GM12878 (cell line): ENCODE data around the gene CSRNP2. TPM values are rescaled to one million over a fixed set of nuclear protein-coding genes. Genes with fewer than 3 reads are reported as not detected.

Experiments
- ATF7 ChIP-seq: fragments of 450-650 bp; IDR thresholded peaks from 2 replicates; pipeline ENCODE4 v1.6.1; 2016; ENCODE audit warnings: low read depth, mild to moderate bottlenecking
- BCL11A ChIP-seq: IDR thresholded peaks from 2 replicates; pipeline ENCODE4 v1.6.1; 2011; ENCODE audit warnings: low read depth, low read length
- BRCA1 ChIP-seq: IDR thresholded peaks from 2 replicates; pipeline ENCODE4 v1.6.1; 2011; ENCODE audit warnings: low read depth, low read length, improper control_type of control experiment
- CBX5 ChIP-seq: sonication (generic); IDR thresholded peaks from 2 replicates; pipeline ENCODE4 v1.6.1; 2016; ENCODE audit warnings: low read depth, moderate library complexity, mild to moderate bottlenecking, inconsistent platforms
- CREM ChIP-seq: IDR thresholded peaks from 2 replicates; pipeline ENCODE4 v1.6.1; 2014; ENCODE audit warnings: antibody characterized with exemption, low read depth
- EGR1 ChIP-seq, 2 experiments: IDR thresholded peaks; 1 replicate in 1 of 2; 2 replicates in 1 of 2; pipeline ENCODE4 v1.6.1; 2011 to 2012; ENCODE audit warnings: low read depth in 2 of 2, low read length in 2 of 2, borderline replicate concordance in 1 of 2, mild to moderate bottlenecking in 1 of 2, moderate library complexity in 1 of 2
- FOXM1 ChIP-seq: IDR thresholded peaks from 2 replicates; pipeline ENCODE4 v1.6.1; 2012; ENCODE audit warnings: low read depth, mild to moderate bottlenecking, inconsistent platforms, low read length, moderate library complexity
- GATAD2B ChIP-seq: fragments of 450-650 bp; conservative IDR thresholded peaks from 2 replicates; pipeline ENCODE4 v1.6.1; 2017; ENCODE audit warnings: low read depth, mild to moderate bottlenecking, moderate library complexity
- HCFC1 ChIP-seq: fragments of 150-350 bp; IDR thresholded peaks from 2 replicates; pipeline ENCODE4 v1.6.1; 2014; ENCODE audit warnings: low read length
- HDGF ChIP-seq: fragments of 450-650 bp; IDR thresholded peaks from 2 replicates; pipeline ENCODE4 v1.6.1; 2016; ENCODE audit warnings: antibody characterized with exemption
- IKZF1 ChIP-seq: fragments of 450-650 bp; conservative IDR thresholded peaks from 2 replicates; pipeline ENCODE4 v1.6.1; 2017; ENCODE audit warnings: antibody characterized with exemption, mild to moderate bottlenecking
- JUND ChIP-seq: IDR thresholded peaks from 2 replicates; pipeline ENCODE4 v1.6.1; 2012; ENCODE audit warnings: low read depth, mild to moderate bottlenecking, low read length, improper control_type of control experiment, moderate library complexity
- LARP7 ChIP-seq: fragments of 450-650 bp; IDR thresholded peaks from 2 replicates; pipeline ENCODE4 v1.6.1; 2017; ENCODE audit warnings: mild to moderate bottlenecking
- MYC ChIP-seq: IDR thresholded peaks from 2 replicates; pipeline ENCODE4 v1.6.1; 2011; ENCODE audit warnings: mild to moderate bottlenecking, low read length, moderate library complexity, inconsistent platforms; ENCODE audit not compliant: insufficient read depth, insufficient replicate concordance, insufficient read length, severe bottlenecking
- NFIC ChIP-seq: IDR thresholded peaks from 2 replicates; pipeline ENCODE4 v1.6.1; 2012; ENCODE audit warnings: low read depth, mild to moderate bottlenecking, inconsistent platforms, low read length, moderate library complexity
- NFXL1 ChIP-seq: fragments of 450-650 bp; IDR thresholded peaks from 2 replicates; pipeline ENCODE4 v1.6.1; 2017; ENCODE audit warnings: antibody characterized with exemption, mild to moderate bottlenecking, borderline replicate concordance
- NFYA ChIP-seq: IDR thresholded peaks from 2 replicates; pipeline ENCODE4 v1.6.1; 2011; ENCODE audit warnings: low read depth, mild to moderate bottlenecking, low read length, improper control_type of control experiment, borderline replicate concordance
- PAX8 ChIP-seq: fragments of 450-650 bp; IDR thresholded peaks from 2 replicates; pipeline ENCODE4 v1.6.1; 2017; ENCODE audit warnings: mild to moderate bottlenecking, moderate library complexity
- POLR2A ChIP-seq: IDR thresholded peaks from 2 replicates; pipeline ENCODE4 v1.6.1; 2011; ENCODE audit warnings: low read depth, mild to moderate bottlenecking, low read length
- POU2F2 ChIP-seq: IDR thresholded peaks from 3 replicates; pipeline ENCODE4 v1.6.1; 2011; ENCODE audit warnings: low read depth, mild to moderate bottlenecking, low read length, borderline replicate concordance
- SIN3A ChIP-seq: IDR thresholded peaks from 2 replicates; pipeline ENCODE4 v1.6.1; 2012; ENCODE audit warnings: low read depth, low read length, improper control_type of control experiment
- SIX5 ChIP-seq: IDR thresholded peaks from 2 replicates; pipeline ENCODE4 v1.6.1; 2011; ENCODE audit warnings: mild to moderate bottlenecking, low read depth, low read length, moderate library complexity; ENCODE audit not compliant: severe bottlenecking
- polyA plus RNA-seq, 11 experiments: library from polyadenylated mRNA; depleted of rRNA in 4 of 11; unstranded in 6 of 11; stranded (reverse) in 5 of 11; fragments of >200 nt; fragmentation: Nextera tagmentation in 4 of 11; fragmentation: Illumina TruSeq in 1 of 11; extraction: Ambion mirVana in 4 of 11; extraction: Trizol in 1 of 11; gene quantifications; 1 replicate in 1 of 11; 2 replicates in 10 of 11; pipeline versions ENCODE4 v1.2.1 to v1.2.3, GENCODE V29; 2011 to 2016; ENCODE audit warnings: inconsistent platforms in 2 of 11, missing spikeins in 2 of 11, low read depth in 1 of 11
- total RNA-seq, 4 experiments: library from RNA; depleted of rRNA in 3 of 4; stranded (reverse); fragments of >200 nt in 3 of 4; fragmentation: Illumina TruSeq in 1 of 4; extraction: Trizol in 1 of 4; gene quantifications; 2 replicates each; pipeline versions ENCODE4 v1.2.1 to v1.2.3, GENCODE V29; 2013 to 2021
- TF ChIP-seq, protein P1 (sequence below): fragments of 450-650 bp; IDR thresholded peaks from 2 replicates; pipeline ENCODE4 v1.6.1; 2017; ENCODE audit warnings: mild to moderate bottlenecking, low read depth, inconsistent platforms; ENCODE audit not compliant: poor library complexity, severe bottlenecking
- TF ChIP-seq, protein P2 (sequence below): IDR thresholded peaks from 2 replicates; pipeline ENCODE4 v1.6.1; 2012; ENCODE audit warnings: low read length, inconsistent platforms
- TF ChIP-seq, protein P3 (sequence below): fragments of 150-350 bp; IDR thresholded peaks from 2 replicates; pipeline ENCODE4 v1.6.1; 2016; ENCODE audit warnings: low read depth, low read length
- TF ChIP-seq, protein P4 (sequence below): fragments of 450-650 bp; IDR thresholded peaks from 2 replicates; pipeline ENCODE4 v1.6.1; 2016; ENCODE audit warnings: mild to moderate bottlenecking

CSRNP2 gene
- total and polyA plus RNA-seq, 10 of the 15 experiments (the other 5 are each of a cell fraction or from before 2014, with no cell fraction given), result 1.2 to 12.1 (median 6.3) TPM

DNA sequence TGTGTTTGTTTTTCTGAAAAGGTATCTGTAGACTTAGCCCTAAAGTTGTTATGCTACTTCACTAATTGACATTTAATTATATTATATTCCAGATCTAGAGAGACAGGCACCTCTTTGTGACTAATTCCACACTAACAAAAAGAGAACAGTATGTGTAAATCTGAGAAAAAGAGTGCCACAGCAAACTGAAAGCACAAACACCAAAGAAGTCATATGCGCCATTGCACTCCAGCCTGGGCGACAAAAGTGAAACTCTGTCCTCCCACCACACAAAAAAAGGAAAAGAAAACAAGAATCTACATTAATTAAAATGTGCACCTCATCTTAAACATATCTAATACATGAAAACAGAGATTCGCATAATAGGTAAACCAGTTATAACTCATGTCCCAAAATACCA is 4.4 kb upstream of the CSRNP2 start (continued):
- no peak for TF ChIP-seq BRCA1
- TF ChIP-seq, protein P1, sequence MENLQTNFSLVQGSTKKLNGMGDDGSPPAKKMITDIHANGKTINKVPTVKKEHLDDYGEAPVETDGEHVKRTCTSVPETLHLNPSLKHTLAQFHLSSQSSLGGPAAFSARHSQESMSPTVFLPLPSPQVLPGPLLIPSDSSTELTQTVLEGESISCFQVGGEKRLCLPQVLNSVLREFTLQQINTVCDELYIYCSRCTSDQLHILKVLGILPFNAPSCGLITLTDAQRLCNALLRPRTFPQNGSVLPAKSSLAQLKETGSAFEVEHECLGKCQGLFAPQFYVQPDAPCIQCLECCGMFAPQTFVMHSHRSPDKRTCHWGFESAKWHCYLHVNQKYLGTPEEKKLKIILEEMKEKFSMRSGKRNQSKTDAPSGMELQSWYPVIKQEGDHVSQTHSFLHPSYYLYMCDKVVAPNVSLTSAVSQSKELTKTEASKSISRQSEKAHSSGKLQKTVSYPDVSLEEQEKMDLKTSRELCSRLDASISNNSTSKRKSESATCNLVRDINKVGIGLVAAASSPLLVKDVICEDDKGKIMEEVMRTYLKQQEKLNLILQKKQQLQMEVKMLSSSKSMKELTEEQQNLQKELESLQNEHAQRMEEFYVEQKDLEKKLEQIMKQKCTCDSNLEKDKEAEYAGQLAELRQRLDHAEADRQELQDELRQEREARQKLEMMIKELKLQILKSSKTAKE, result no peak
- no peak for TF ChIP-seq MYC
- TF ChIP-seq EGR1 (IDR thresholded peaks at IDR 0.05; ENCODE audit: borderline replicate concordance in 1 of 2, low read depth in 2 of 2, low read length in 2 of 2), result no peak
- TF ChIP-seq HDGF, result no peak
- no peak for TF ChIP-seq POU2F2
- TF ChIP-seq LARP7, result no peak
- TF ChIP-seq POLR2A, result no peak
- no peak for TF ChIP-seq PAX8
- TF ChIP-seq CBX5, result no peak
- no peak for TF ChIP-seq NFXL1
- no peak for TF ChIP-seq SIX5
- TF ChIP-seq FOXM1, result no peak
- TF ChIP-seq NFIC, result peak; percentile 48; the same call in 1 of the 2 replicates
- TF ChIP-seq, protein P2, sequence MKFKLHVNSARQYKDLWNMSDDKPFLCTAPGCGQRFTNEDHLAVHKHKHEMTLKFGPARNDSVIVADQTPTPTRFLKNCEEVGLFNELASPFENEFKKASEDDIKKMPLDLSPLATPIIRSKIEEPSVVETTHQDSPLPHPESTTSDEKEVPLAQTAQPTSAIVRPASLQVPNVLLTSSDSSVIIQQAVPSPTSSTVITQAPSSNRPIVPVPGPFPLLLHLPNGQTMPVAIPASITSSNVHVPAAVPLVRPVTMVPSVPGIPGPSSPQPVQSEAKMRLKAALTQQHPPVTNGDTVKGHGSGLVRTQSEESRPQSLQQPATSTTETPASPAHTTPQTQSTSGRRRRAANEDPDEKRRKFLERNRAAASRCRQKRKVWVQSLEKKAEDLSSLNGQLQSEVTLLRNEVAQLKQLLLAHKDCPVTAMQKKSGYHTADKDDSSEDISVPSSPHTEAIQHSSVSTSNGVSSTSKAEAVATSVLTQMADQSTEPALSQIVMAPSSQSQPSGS, result 0 out of 2 replicates have a peak, but pooled peaks have one; percentile 17
- no peak for TF ChIP-seq NFYA
- TF ChIP-seq ATF7, result peak; percentile 40; the same call in 1 of the 2 replicates
- TF ChIP-seq IKZF1, result no peak
- no peak for TF ChIP-seq CREM
- TF ChIP-seq HCFC1, result no peak
- TF ChIP-seq, protein P3, sequence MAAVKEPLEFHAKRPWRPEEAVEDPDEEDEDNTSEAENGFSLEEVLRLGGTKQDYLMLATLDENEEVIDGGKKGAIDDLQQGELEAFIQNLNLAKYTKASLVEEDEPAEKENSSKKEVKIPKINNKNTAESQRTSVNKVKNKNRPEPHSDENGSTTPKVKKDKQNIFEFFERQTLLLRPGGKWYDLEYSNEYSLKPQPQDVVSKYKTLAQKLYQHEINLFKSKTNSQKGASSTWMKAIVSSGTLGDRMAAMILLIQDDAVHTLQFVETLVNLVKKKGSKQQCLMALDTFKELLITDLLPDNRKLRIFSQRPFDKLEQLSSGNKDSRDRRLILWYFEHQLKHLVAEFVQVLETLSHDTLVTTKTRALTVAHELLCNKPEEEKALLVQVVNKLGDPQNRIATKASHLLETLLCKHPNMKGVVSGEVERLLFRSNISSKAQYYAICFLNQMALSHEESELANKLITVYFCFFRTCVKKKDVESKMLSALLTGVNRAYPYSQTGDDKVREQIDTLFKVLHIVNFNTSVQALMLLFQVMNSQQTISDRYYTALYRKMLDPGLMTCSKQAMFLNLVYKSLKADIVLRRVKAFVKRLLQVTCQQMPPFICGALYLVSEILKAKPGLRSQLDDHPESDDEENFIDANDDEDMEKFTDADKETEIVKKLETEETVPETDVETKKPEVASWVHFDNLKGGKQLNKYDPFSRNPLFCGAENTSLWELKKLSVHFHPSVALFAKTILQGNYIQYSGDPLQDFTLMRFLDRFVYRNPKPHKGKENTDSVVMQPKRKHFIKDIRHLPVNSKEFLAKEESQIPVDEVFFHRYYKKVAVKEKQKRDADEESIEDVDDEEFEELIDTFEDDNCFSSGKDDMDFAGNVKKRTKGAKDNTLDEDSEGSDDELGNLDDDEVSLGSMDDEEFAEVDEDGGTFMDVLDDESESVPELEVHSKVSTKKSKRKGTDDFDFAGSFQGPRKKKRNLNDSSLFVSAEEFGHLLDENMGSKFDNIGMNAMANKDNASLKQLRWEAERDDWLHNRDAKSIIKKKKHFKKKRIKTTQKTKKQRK, result no peak
- no peak for TF ChIP-seq GATAD2B
- TF ChIP-seq BCL11A, result 0 out of 2 replicates have a peak, but pooled peaks have one; percentile 15
- TF ChIP-seq SIN3A, result no peak
- TF ChIP-seq, protein P4, sequence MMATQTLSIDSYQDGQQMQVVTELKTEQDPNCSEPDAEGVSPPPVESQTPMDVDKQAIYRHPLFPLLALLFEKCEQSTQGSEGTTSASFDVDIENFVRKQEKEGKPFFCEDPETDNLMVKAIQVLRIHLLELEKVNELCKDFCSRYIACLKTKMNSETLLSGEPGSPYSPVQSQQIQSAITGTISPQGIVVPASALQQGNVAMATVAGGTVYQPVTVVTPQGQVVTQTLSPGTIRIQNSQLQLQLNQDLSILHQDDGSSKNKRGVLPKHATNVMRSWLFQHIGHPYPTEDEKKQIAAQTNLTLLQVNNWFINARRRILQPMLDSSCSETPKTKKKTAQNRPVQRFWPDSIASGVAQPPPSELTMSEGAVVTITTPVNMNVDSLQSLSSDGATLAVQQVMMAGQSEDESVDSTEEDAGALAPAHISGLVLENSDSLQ, result peak; percentile 40; the same call in 1 of the 2 replicates
- TF ChIP-seq JUND, result no peak
